ENCODE results near the gene GSK3A. TPM values are rescaled to one million over a fixed set of nuclear protein-coding genes. Genes with fewer than 3 reads are reported as not detected.

Gene GSK3A
- total RNA-seq, 1 experiment from 2014 or later = 70.1 TPM

- TF ChIP-seq EZH2 (IDR thresholded peaks at IDR 0.05; ENCODE audit: borderline replicate concordance, low read depth, low read length, poor library complexity, severe bottlenecking) (no peak), CTCF (conservative IDR thresholded peaks at IDR 0.05; ENCODE audit: low read depth, low read length) (no peak)
Measured at GRCh38 chr19:42254850-42255765, 12.7 kb upstream of the GSK3A start, which contains the start of gene ERF. TSS of gene ERF (minus strand) at chr19:42255128. CDS start at chr19:42254999, 129 bp downstream.

DNA sequence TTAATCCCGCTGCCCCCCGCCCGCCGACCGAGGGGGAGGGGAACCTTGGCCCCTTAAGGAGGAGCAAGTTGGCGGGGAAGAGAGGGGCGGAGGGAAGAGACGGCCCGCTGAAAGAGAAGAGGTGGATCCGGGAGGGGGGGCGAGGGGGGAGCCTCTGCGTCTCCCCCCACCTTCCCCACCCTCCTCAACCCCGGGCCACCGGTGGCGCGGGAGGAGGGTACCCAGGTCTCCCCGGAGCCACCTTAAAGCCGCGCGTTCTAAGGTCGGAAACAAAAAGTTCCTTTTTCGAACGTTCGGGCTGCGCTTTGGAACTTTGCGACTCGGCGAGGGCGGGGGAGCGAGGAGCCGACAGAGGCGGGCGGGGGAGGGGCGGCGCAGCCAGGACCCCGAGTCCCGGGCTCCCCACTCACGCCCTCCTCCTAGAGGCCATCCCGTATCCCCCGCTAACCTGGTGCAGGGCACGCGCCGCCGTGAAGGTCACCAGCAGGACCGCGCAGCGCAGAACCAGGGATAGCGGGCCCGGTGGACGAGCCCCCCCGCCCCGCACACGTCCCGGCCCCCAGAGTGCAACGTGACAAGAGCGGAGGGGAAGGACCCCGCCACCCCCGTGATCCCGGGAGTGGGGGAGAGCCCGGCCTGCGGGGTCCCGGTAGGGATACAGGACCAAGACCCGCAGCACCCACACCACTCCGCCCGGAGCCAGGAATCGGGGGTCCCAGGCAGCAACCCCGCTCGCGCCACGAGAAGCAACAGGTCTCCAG is 11.9 kb upstream of the GSK3A start:
- peaks cover 13% of the 10 kb centered on the region for H3K36me3 ChIP-seq (ENCODE audit: insufficient read depth, low read length, poor library complexity, severe bottlenecking)
- TSS peak; percentile 40 for BruUV-seq (replicated peaks)
- POLR2A ChIA-PET (ENCODE audit: low non-redundant PET) = no interaction called here
- no peaks in the 10 kb centered on the region for H3K9me3 ChIP-seq (ENCODE audit: low read depth, low read length, poor library complexity, severe bottlenecking)
- peaks cover 39% of the 10 kb centered on the region for H3K4me1 ChIP-seq (ENCODE audit: insufficient read depth, low read length, poor library complexity, severe bottlenecking)
- H3K4me3 ChIP-seq (ENCODE audit: low read depth, low read length, poor library complexity, severe bottlenecking) = peak overlapping the region; percentile 91
- peak overlapping the region; percentile 95 for H3K27ac ChIP-seq (ENCODE audit: low read depth, low read length, poor library complexity, severe bottlenecking)
- DNase-seq (ENCODE audit: low spot score) = peak; percentile 86
- no peaks in the 10 kb centered on the region for H3K27me3 ChIP-seq (replicated peaks; ENCODE audit: insufficient read depth, low read depth, low read length, poor library complexity)
- intact Hi-C loops (cut with micrococcal nuclease; ENCODE audit: unreplicated experiment) = loop anchor here (2.0 kb wide), 1 partner anchor 15 kb away; the partner anchor contains the start of gene CIC
- CTCF ChIA-PET = no interaction called here
- no peak for TF ChIP-seq CTCF (conservative IDR thresholded peaks at IDR 0.05; ENCODE audit: low read depth, low read length)
- TF ChIP-seq EZH2 (IDR thresholded peaks at IDR 0.05; ENCODE audit: borderline replicate concordance, low read depth, low read length, poor library complexity, severe bottlenecking) = no peak

More at GRCh38 chr19:42254850-42255765, 12.7 kb upstream of the GSK3A start, which contains the start of gene ERF:
- no TSS peak for BruUV-seq (replicated peaks)
- Histone ChIP-seq H3K36me3 (ENCODE audit: insufficient read depth, low read length, poor library complexity, severe bottlenecking) (peaks cover 4% of the 10 kb centered on the region), H3K4me3 (ENCODE audit: low read depth, low read length, poor library complexity, severe bottlenecking) (peak within 1 kb of the TSS; percentile 91), H3K27ac (ENCODE audit: low read depth, low read length, poor library complexity, severe bottlenecking) (peak within 1 kb of the TSS; percentile 95), H3K27me3 (replicated peaks; ENCODE audit: insufficient read depth, low read depth, low read length, poor library complexity) (no peaks in the 10 kb centered on the region), H3K9me3 (ENCODE audit: low read depth, low read length, poor library complexity, severe bottlenecking) (no peaks in the 10 kb centered on the region), H3K4me1 (ENCODE audit: insufficient read depth, low read length, poor library complexity, severe bottlenecking) (peaks cover 35% of the 10 kb centered on the region)
- intact Hi-C loops (cut with micrococcal nuclease; ENCODE audit: unreplicated experiment) = loop anchor here (2.0 kb wide), 1 partner anchor 14 kb away; the partner anchor contains the start of gene CIC
- ChIA-PET POLR2A (ENCODE audit: low non-redundant PET) (no interaction called here), CTCF (no interaction called here)
- peak; percentile 95 for DNase-seq (ENCODE audit: low spot score)

- CTCF ChIA-PET = no interaction called here
- no peaks in the 10 kb centered on the region for H3K9me3 ChIP-seq (ENCODE audit: low read depth, low read length, poor library complexity, severe bottlenecking)
- DNase-seq (ENCODE audit: low spot score) = peak; percentile 83
- intact Hi-C loops (cut with micrococcal nuclease; ENCODE audit: unreplicated experiment) = loop anchor here (2.0 kb wide), 1 partner anchor 15 kb away; the partner anchor contains the start of gene CIC
- POLR2A ChIA-PET (ENCODE audit: low non-redundant PET) = no interaction called here
- H3K27me3 ChIP-seq (replicated peaks; ENCODE audit: insufficient read depth, low read depth, low read length, poor library complexity) = no peaks in the 10 kb centered on the region
- peaks cover 47% of the 10 kb centered on the region for H3K4me1 ChIP-seq (ENCODE audit: insufficient read depth, low read length, poor library complexity, severe bottlenecking)
- peak overlapping the region; percentile 91 for H3K4me3 ChIP-seq (ENCODE audit: low read depth, low read length, poor library complexity, severe bottlenecking)
- TF ChIP-seq EZH2 (IDR thresholded peaks at IDR 0.05; ENCODE audit: borderline replicate concordance, low read depth, low read length, poor library complexity, severe bottlenecking) (no peak), CTCF (conservative IDR thresholded peaks at IDR 0.05; ENCODE audit: low read depth, low read length) (no peak)
- no TSS peak for BruUV-seq (replicated peaks)
- peak overlapping the region; percentile 95 for H3K27ac ChIP-seq (ENCODE audit: low read depth, low read length, poor library complexity, severe bottlenecking)
- peaks cover 21% of the 10 kb centered on the region for H3K36me3 ChIP-seq (ENCODE audit: insufficient read depth, low read length, poor library complexity, severe bottlenecking)
Measured at GRCh38 chr19:42253245-42254088, 11.1 kb upstream of the GSK3A start.
